ENCODE data around the gene KRTAP19-8. TPM values are rescaled to one million over a fixed set of nuclear protein-coding genes. Genes with fewer than 3 reads are reported as not detected.

KRTAP19-8 gene
- not detected in 5 replicates for total RNA-seq (2022; extraction: Qiagen RNA extraction; ENCODE audit: low read depth)

GRCh38 chr21:31038376-31038775 lies at the start of gene KRTAP19-8:
Gene KRTAP19-8, minus strand, starts transcription at chr21:31038476. Its CDS starts 33 bp downstream, at chr21:31038443.

Other genes starting within 250 kb of the KRTAP19-8 start
- not detected in 5 replicates for gene KRTAP8-1, start 225.2 kb downstream of the KRTAP19-8 start, total RNA-seq (2022; extraction: Qiagen RNA extraction; ENCODE audit: low read depth)
- not detected in 5 replicates for gene KRTAP7-1, start 208.7 kb downstream of the KRTAP19-8 start, total RNA-seq (2022; extraction: Qiagen RNA extraction; ENCODE audit: low read depth)
- gene KRTAP11-1, start 156.9 kb downstream of the KRTAP19-8 start, total RNA-seq (2022; extraction: Qiagen RNA extraction; ENCODE audit: low read depth): not detected in 5 replicates